H9 (cell line): ENCODE results near the gene PSMA6. TPM values are rescaled to one million over a fixed set of nuclear protein-coding genes. Genes with fewer than 3 reads are reported as not detected.
"Not testable (repeated sequence)": the region's sequence is repeated elsewhere in the genome, so short reads cannot be mapped to it uniquely, and the experiment has no call there.

Source experiments
- DNase-seq: peaks from one replicate; pipeline ENCODE4 v3.0.0-alpha.2; 2017
- H2AFZ ChIP-seq: one replicate; pipeline ENCODE4 v1.6.1; 2013; ENCODE audit warnings: mild to moderate bottlenecking, low read length, control low read depth, moderate library complexity
- H2AK5ac ChIP-seq: 2 replicates; pipeline ENCODE4 v1.6.1; 2013; ENCODE audit warnings: low read length, control low read depth, mixed read lengths; ENCODE audit not compliant: insufficient read length
- H2BK120ac ChIP-seq: one replicate; pipeline ENCODE4 v1.6.1; 2013; ENCODE audit warnings: low read depth, mild to moderate bottlenecking, low read length, control low read depth, inconsistent platforms; ENCODE audit not compliant: poor library complexity, severe bottlenecking
- H2BK12ac ChIP-seq: 2 replicates; pipeline ENCODE4 v1.6.1; 2013; ENCODE audit warnings: low read length, control low read depth, mixed read lengths, low read depth; ENCODE audit not compliant: insufficient read length
- H2BK15ac ChIP-seq: 2 replicates; pipeline ENCODE4 v1.6.1; 2013; ENCODE audit warnings: low read depth, low read length, control low read depth
- H2BK20ac ChIP-seq: one replicate; pipeline ENCODE4 v1.6.1; 2013; ENCODE audit warnings: low read depth, mild to moderate bottlenecking, low read length, control low read depth, inconsistent platforms; ENCODE audit not compliant: poor library complexity, severe bottlenecking
- H2BK5ac ChIP-seq: 2 replicates; pipeline ENCODE4 v1.6.1; 2013; ENCODE audit warnings: low read length, control low read depth, mixed read lengths; ENCODE audit not compliant: insufficient read length
- H3K14ac ChIP-seq: 2 replicates; pipeline ENCODE4 v1.6.1; 2013; ENCODE audit warnings: low read length, control low read depth; ENCODE audit not compliant: insufficient read depth
- H3K18ac ChIP-seq: 2 replicates; pipeline ENCODE4 v1.6.1; 2013; ENCODE audit warnings: low read depth, mild to moderate bottlenecking, mixed read lengths, low read length, control low read depth; ENCODE audit not compliant: insufficient read length
- H3K23ac ChIP-seq: 2 replicates; pipeline ENCODE4 v1.6.1; 2013; ENCODE audit warnings: low read length, control low read depth, mixed read lengths, low read depth; ENCODE audit not compliant: insufficient read length
- H3K23me2 ChIP-seq: 2 replicates; pipeline ENCODE4 v1.6.1; 2013; ENCODE audit warnings: low read depth, mild to moderate bottlenecking, mixed read lengths, low read length, control low read depth; ENCODE audit not compliant: insufficient read length, poor library complexity, severe bottlenecking
- H3K27ac ChIP-seq: 2 replicates; pipeline ENCODE4 v1.5.1; 2013; ENCODE audit warnings: low read length, control low read depth, mixed read lengths, low read depth; ENCODE audit not compliant: insufficient read length
- H3K27me3 ChIP-seq: 2 replicates; pipeline ENCODE4 v1.6.1; 2013; ENCODE audit warnings: low read length, control low read depth, inconsistent platforms; ENCODE audit not compliant: insufficient read depth
- H3K4ac ChIP-seq: 2 replicates; pipeline ENCODE4 v1.6.1; 2013; ENCODE audit warnings: low read depth, mild to moderate bottlenecking, control low read depth, inconsistent platforms, low read length, moderate library complexity
- H3K4me1 ChIP-seq: 2 replicates; pipeline ENCODE4 v1.6.1; 2013; ENCODE audit warnings: low read length, control low read depth, inconsistent platforms; ENCODE audit not compliant: insufficient read depth
- H3K4me2 ChIP-seq: 2 replicates; pipeline ENCODE4 v1.6.1; 2013; ENCODE audit warnings: low read length, control low read depth, mixed read lengths; ENCODE audit not compliant: insufficient read length, insufficient read depth
- H3K56ac ChIP-seq: 2 replicates; pipeline ENCODE4 v1.6.1; 2013; ENCODE audit warnings: low read depth, mild to moderate bottlenecking, mixed read lengths, low read length, control low read depth; ENCODE audit not compliant: insufficient read length
- H3K79me1 ChIP-seq: 2 replicates; pipeline ENCODE4 v1.6.1; 2013; ENCODE audit warnings: low read depth, mild to moderate bottlenecking, moderate library complexity, low read length, control low read depth, inconsistent platforms; ENCODE audit not compliant: insufficient read depth, poor library complexity, severe bottlenecking
- H3K79me2 ChIP-seq: 2 replicates; pipeline ENCODE4 v1.6.1; 2013; ENCODE audit warnings: low read length, control low read depth, inconsistent platforms; ENCODE audit not compliant: insufficient read depth
- H3K9ac ChIP-seq: 2 replicates; pipeline ENCODE4 v1.6.1; 2013; ENCODE audit warnings: low read length, control low read depth, mixed read lengths; ENCODE audit not compliant: insufficient read length; ENCODE audit errors: extremely low read depth
- H3K9me3 ChIP-seq: one replicate; pipeline ENCODE4 v1.6.1; 2013; ENCODE audit warnings: low read depth, low read length, inconsistent platforms; ENCODE audit not compliant: control insufficient read depth
- H3T11ph ChIP-seq: one replicate; pipeline ENCODE4 v1.6.1; 2013; ENCODE audit warnings: mild to moderate bottlenecking, low read length, control low read depth, inconsistent platforms
- H4K20me1 ChIP-seq: one replicate; pipeline ENCODE4 v1.6.1; 2013; ENCODE audit not compliant: control insufficient read depth, insufficient read length, insufficient read depth
- H4K5ac ChIP-seq: 2 replicates; pipeline ENCODE4 v1.6.1; 2013; ENCODE audit warnings: low read depth, mild to moderate bottlenecking, mixed read lengths, low read length, control low read depth; ENCODE audit not compliant: insufficient read length
- H4K8ac ChIP-seq: replicated peaks from 2 replicates; pipeline ENCODE4 v1.6.1; 2013; ENCODE audit warnings: low read length, control low read depth, mixed read lengths, low read depth; ENCODE audit not compliant: insufficient read length
- H4K91ac ChIP-seq: 2 replicates; pipeline ENCODE4 v1.6.1; 2013; ENCODE audit warnings: low read depth, mild to moderate bottlenecking, moderate library complexity, mixed read lengths, low read length, control low read depth; ENCODE audit not compliant: insufficient read length
- H3K27ac Mint-ChIP-seq, 3 experiments: 2 replicates in 2 of 3; 3 replicates in 1 of 3; pipeline ENCODE4 v1.8.0; 2020 to 2021; ENCODE audit warnings: mixed read lengths in 3 of 3, mild to moderate bottlenecking in 1 of 3, moderate library complexity in 1 of 3
- H3K27me3 Mint-ChIP-seq: 2 replicates; pipeline ENCODE4 v1.8.0; 2021; ENCODE audit warnings: low read depth, mild to moderate bottlenecking, moderate library complexity, mixed read lengths
- H3K36me3 Mint-ChIP-seq, 3 experiments: 2 replicates in 2 of 3; 3 replicates in 1 of 3; pipeline ENCODE4 v1.8.0; 2020 to 2021; ENCODE audit warnings: low read depth in 3 of 3, mixed read lengths in 3 of 3; ENCODE audit not compliant: insufficient read depth in 1 of 3
- H3K4me1 Mint-ChIP-seq, 2 experiments: 2 replicates each; pipeline ENCODE4 v1.8.0; 2020; ENCODE audit warnings: mixed read lengths in 2 of 2
- H3K4me3 Mint-ChIP-seq, 2 experiments: 2 replicates in 1 of 2; 3 replicates in 1 of 2; pipeline ENCODE4 v1.8.0; 2020 to 2021; ENCODE audit warnings: mild to moderate bottlenecking in 2 of 2, mixed read lengths in 2 of 2, moderate library complexity in 1 of 2
- H3K9me3 Mint-ChIP-seq, 2 experiments: 2 replicates in 1 of 2; 3 replicates in 1 of 2; pipeline ENCODE4 v1.8.0; 2020; ENCODE audit warnings: mild to moderate bottlenecking in 2 of 2, mixed read lengths in 2 of 2, moderate library complexity in 1 of 2
- WGBS: extraction: QIAGEN DNeasy Blood & Tissue Kit; methylation state at CpG from one replicate; pipeline ENCODE4 v1.1.7; 2013; ENCODE audit warnings: missing lambda C conversion rate, low lambda C conversion rate, mixed read lengths; ENCODE audit not compliant: insufficient read length; ENCODE audit errors: extremely low coverage; 5-methylcytosine and 5-hydroxymethylcytosine counted together
- total RNA-seq: library from RNA; stranded (reverse); gene quantifications from 2 replicates; pipeline ENCODE4 v1.2.1, GENCODE V29; 2021
- TF ChIP-seq, protein P1 (sequence below): fragments of 200-600 bp; sonication (generic); conservative IDR thresholded peaks from 3 replicates; pipeline ENCODE4 v1.8.0; 2021; ENCODE audit warnings: antibody characterized with exemption, mild to moderate bottlenecking

Gene PSMA6
- total RNA-seq, 1 experiment from 2014 or later = 255 TPM

DNA sequence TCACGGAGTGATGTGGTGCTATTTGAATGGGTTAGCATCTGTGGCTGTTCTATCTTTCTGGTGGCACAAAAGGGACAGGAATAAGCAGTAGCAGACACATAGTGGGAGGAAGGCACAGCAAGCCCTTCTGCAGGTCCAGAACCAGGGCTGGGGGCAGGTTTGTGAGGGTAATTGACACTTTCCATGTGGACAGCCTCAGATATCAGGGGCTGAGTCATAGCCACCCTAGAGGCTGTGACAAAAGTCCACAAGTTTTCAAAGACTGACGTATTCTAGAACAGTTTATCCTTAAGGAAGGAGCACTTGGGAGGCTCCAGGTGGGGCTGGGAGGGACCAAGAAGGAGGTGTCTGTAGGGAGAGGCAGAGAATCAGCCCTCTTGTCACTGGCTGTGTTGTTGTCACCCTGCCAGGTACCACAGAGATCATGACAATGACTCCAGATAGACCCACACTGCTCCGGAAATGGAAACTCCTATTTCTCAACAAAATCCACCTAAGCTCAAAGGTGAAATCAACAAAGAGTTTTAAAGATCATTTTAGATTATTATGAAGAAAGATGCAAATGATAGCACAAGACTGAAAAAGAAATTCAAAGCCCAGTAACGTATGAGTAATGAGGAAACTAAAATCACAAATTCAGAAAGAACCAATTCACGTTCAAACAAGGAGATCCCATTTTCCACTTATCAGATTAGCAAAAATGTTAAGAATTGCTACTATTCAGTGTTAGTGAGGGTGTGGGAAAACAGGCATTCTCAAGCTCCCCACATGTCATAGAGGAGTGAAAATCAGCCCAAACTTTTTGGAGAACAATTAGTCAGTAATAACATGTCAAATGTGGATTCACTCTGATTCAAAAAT, 64.0 kb downstream of the PSMA6 start:
- peaks cover 11 to 13% of the 10 kb centered on the region in 2 experiments for H3K4me1 Mint-ChIP-seq
- Histone ChIP-seq H3K27ac (no peak overlapping the region), H3K9ac (no peak overlapping the region), H3K4ac (no peak overlapping the region), H3K79me1 (no peaks in the 10 kb centered on the region), H2BK12ac (no peak overlapping the region), H3K4me1 (no peaks in the 10 kb centered on the region), H3K56ac (no peak overlapping the region), H3K14ac (no peak overlapping the region), H2BK20ac (no peak overlapping the region), H2AFZ (no peak overlapping the region), H2AK5ac (no peak overlapping the region), H2BK5ac (no peak overlapping the region), H2BK15ac (no peak overlapping the region), H4K20me1 (no peaks in the 10 kb centered on the region), H3T11ph (no peak overlapping the region), H3K79me2 (no peaks in the 10 kb centered on the region), H3K4me2 (no peak overlapping the region), H3K18ac (no peak overlapping the region), H3K23me2 (no peaks in the 10 kb centered on the region), H3K9me3 (no peaks in the 10 kb centered on the region), H4K91ac (no peak overlapping the region), H4K8ac (no peak overlapping the region), H3K27me3 (no peaks in the 10 kb centered on the region), H3K23ac (no peak overlapping the region), H2BK120ac (no peak overlapping the region), H4K5ac (no peak overlapping the region)
- no peaks in the 10 kb centered on the region; the same call in 1 of the 2 replicates for H3K27me3 Mint-ChIP-seq
- no peak overlapping the region for H3K4me3 Mint-ChIP-seq
- TF ChIP-seq, protein P1, sequence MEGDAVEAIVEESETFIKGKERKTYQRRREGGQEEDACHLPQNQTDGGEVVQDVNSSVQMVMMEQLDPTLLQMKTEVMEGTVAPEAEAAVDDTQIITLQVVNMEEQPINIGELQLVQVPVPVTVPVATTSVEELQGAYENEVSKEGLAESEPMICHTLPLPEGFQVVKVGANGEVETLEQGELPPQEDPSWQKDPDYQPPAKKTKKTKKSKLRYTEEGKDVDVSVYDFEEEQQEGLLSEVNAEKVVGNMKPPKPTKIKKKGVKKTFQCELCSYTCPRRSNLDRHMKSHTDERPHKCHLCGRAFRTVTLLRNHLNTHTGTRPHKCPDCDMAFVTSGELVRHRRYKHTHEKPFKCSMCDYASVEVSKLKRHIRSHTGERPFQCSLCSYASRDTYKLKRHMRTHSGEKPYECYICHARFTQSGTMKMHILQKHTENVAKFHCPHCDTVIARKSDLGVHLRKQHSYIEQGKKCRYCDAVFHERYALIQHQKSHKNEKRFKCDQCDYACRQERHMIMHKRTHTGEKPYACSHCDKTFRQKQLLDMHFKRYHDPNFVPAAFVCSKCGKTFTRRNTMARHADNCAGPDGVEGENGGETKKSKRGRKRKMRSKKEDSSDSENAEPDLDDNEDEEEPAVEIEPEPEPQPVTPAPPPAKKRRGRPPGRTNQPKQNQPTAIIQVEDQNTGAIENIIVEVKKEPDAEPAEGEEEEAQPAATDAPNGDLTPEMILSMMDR = no peak
- H3K9me3 Mint-ChIP-seq = no peaks in the 10 kb centered on the region
- no peak for DNase-seq
- no peaks in the 10 kb centered on the region for H3K36me3 Mint-ChIP-seq
- no CpG with 5 or more reads among the region's 5 CpGs for WGBS
- H3K27ac Mint-ChIP-seq = no peak overlapping the region; a peak in 1 of 7 replicates

DNA sequence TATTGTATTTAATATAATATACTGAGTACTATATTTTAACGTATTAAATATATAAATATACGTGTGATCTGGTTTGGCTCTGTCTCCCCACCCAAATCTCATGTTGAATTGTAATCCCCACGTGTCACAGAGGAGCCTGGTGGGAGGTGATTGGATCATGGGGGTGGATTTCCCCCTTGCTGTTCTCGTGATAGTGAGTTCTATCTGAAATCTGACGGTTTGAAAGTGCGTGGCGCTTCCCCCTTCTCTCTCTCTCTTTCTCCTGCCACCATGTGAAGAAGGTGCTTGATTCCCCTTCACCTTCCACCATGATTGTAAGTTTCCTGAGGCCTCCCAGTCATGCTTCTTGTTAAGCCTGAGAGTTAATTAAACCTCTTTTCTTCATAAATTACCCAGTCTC, 67.5 kb downstream of the PSMA6 start:
- H2BK15ac ChIP-seq, H2BK5ac ChIP-seq, H3K56ac ChIP-seq, H3K23me2 ChIP-seq, H3K36me3 Mint-ChIP-seq, H3K18ac ChIP-seq, DNase-seq, H2BK120ac ChIP-seq, H3K79me2 ChIP-seq, H3K27me3 Mint-ChIP-seq, H3K4me3 Mint-ChIP-seq, H3K9me3 Mint-ChIP-seq, H4K91ac ChIP-seq, H3K23ac ChIP-seq, H3K4me2 ChIP-seq, H2AK5ac ChIP-seq, H2BK20ac ChIP-seq, H3K14ac ChIP-seq, H4K8ac ChIP-seq, H4K5ac ChIP-seq, H3K9me3 ChIP-seq, H2BK12ac ChIP-seq, H3K27ac Mint-ChIP-seq, H3K27ac ChIP-seq, H4K20me1 ChIP-seq, H3K9ac ChIP-seq, H3K79me1 ChIP-seq, H3T11ph ChIP-seq, H3K4me1 ChIP-seq, H3K4ac ChIP-seq, H3K4me1 Mint-ChIP-seq, H3K27me3 ChIP-seq, H2AFZ ChIP-seq: not testable (repeated sequence)
- no CpG with 5 or more reads among the region's 7 CpGs for whole genome bisulfite sequencing
